Endothelial cell of umbilical vein (primary cell): ENCODE results near the gene UFSP2. TPM values are rescaled to one million over a fixed set of nuclear protein-coding genes. Genes with fewer than 3 reads are reported as not detected.

Experiments used
- BruUV-seq: library from RNA; stranded (reverse); fragments of 400-500 nt; replicated peaks from 2 replicates; lab custom pipeline; 2021; lab: Mats Ljungman, UMichigan
- CTCF ChIA-PET: fragments of 300-600, 350-600 bp; sonication (Branson Sonifier 250); formaldehyde crosslinking; loops from one replicate; lab custom pipeline; 2021; ENCODE audit warnings: antibody characterized with exemption, inconsistent platforms; lab: Charles Lee
- POLR2A ChIA-PET: fragments of 300-600, 350-600 bp; sonication (Branson Sonifier 250); formaldehyde crosslinking; loops from one replicate; lab custom pipeline; 2021; ENCODE audit warnings: antibody characterized with exemption, inconsistent platforms; lab: Charles Lee
- DNase-seq: peaks from one replicate; pipeline ENCODE4 v3.0.0-alpha.2; 2011; ENCODE audit warnings: low read depth, low spot score
- FAIRE-seq: peaks from 2 replicates; lab custom pipeline; 2011; peaks lifted over from hg19 to GRCh38; lab: Jason Lieb, UNC
- H2AFZ ChIP-seq: 2 replicates; pipeline ENCODE4 v1.6.0; 2012; ENCODE audit warnings: low read depth, low read length, control low read depth, inconsistent platforms
- H3K27ac ChIP-seq: 2 replicates; pipeline ENCODE4 v1.5.1; 2011; ENCODE audit warnings: low read depth, mild to moderate bottlenecking, control low read depth, low read length, moderate library complexity; ENCODE audit not compliant: insufficient read depth
- H3K27me3 ChIP-seq, 2 experiments: 2 replicates each; pipeline versions ENCODE4 v1.6.0 to v1.6.1; 2011; ENCODE audit warnings: low read length in 2 of 2, mixed read lengths in 1 of 2; ENCODE audit not compliant: control insufficient read depth in 2 of 2, insufficient read depth in 2 of 2
- H3K36me3 ChIP-seq, 2 experiments: 2 replicates in 1 of 2; 3 replicates in 1 of 2; pipeline ENCODE4 v1.5.1; 2011; ENCODE audit warnings: low read length in 2 of 2, mild to moderate bottlenecking in 1 of 2, moderate library complexity in 1 of 2; ENCODE audit not compliant: control insufficient read depth in 2 of 2, insufficient read depth in 2 of 2; ENCODE audit errors: extremely low read depth in 1 of 2
- H3K4me1 ChIP-seq: 3 replicates; pipeline ENCODE4 v1.5.1; 2011; ENCODE audit warnings: mild to moderate bottlenecking, low read length; ENCODE audit not compliant: control insufficient read depth, insufficient read depth; ENCODE audit errors: extremely low read depth
- H3K4me2 ChIP-seq: 2 replicates; pipeline ENCODE4 v1.6.1; 2011; ENCODE audit warnings: low read length, control low read depth, mixed read lengths; ENCODE audit not compliant: insufficient read depth
- H3K4me3 ChIP-seq, 3 experiments: fragments of 200-600 bp in 1 of 3; sonication (generic), shearing (Covaris generic) in 1 of 3; replicated peaks in 1 of 3; 2 replicates each; pipeline ENCODE4 v1.5.1; 2011 to 2016; ENCODE audit warnings: control low read depth in 3 of 3, low read length in 3 of 3, mild to moderate bottlenecking in 2 of 3, inconsistent platforms in 1 of 3, low read depth in 1 of 3, moderate library complexity in 1 of 3; ENCODE audit not compliant: insufficient read depth in 1 of 3
- H3K79me2 ChIP-seq: 2 replicates; pipeline ENCODE4 v1.6.0; 2012; ENCODE audit warnings: low read length, inconsistent platforms; ENCODE audit not compliant: control insufficient read depth, insufficient read depth
- H3K9ac ChIP-seq: replicated peaks from 2 replicates; pipeline ENCODE3; 2011; ENCODE audit warnings: low read length, control low read depth; ENCODE audit not compliant: insufficient read depth; ENCODE audit errors: extremely low read depth
- H3K9me1 ChIP-seq: replicated peaks from 3 replicates; pipeline ENCODE4 v1.6.0; 2011; ENCODE audit warnings: mild to moderate bottlenecking, low read length; ENCODE audit not compliant: control insufficient read depth, insufficient read depth; ENCODE audit errors: extremely low read depth
- H3K9me3 ChIP-seq: replicated peaks from 2 replicates; pipeline ENCODE4 v1.5.1; 2012; ENCODE audit warnings: low read length, inconsistent platforms; ENCODE audit not compliant: control insufficient read depth, insufficient read depth
- H4K20me1 ChIP-seq: replicated peaks from 2 replicates; pipeline ENCODE3; 2011; ENCODE audit warnings: mild to moderate bottlenecking, low read length; ENCODE audit not compliant: control insufficient read depth, insufficient read depth; ENCODE audit errors: extremely low read depth
- CTCF ChIP-seq, 2 donors: IDR thresholded peaks; 1 replicate in 1 of 2; 2 replicates in 1 of 2; pipeline ENCODE4 v1.5.1; 2011; ENCODE audit warnings: low read length in 2 of 2, mild to moderate bottlenecking in 2 of 2, moderate library complexity in 2 of 2, control low read depth in 1 of 2, inconsistent platforms in 1 of 2, low read depth in 1 of 2; ENCODE audit not compliant: insufficient read depth in 1 of 2; ENCODE audit errors: extremely low read depth in 1 of 2
- EZH2 ChIP-seq: IDR thresholded peaks from 2 replicates; pipeline ENCODE4 v1.6.1; 2012; ENCODE audit warnings: borderline replicate concordance, low read depth, mild to moderate bottlenecking, moderate library complexity, low read length, inconsistent platforms; ENCODE audit not compliant: severe bottlenecking
- FOS ChIP-seq: IDR thresholded peaks from 2 replicates; pipeline ENCODE4 v1.6.1; 2011; ENCODE audit warnings: mild to moderate bottlenecking, low read length, moderate library complexity, borderline replicate concordance; ENCODE audit not compliant: insufficient read depth
- GATA2 ChIP-seq: IDR thresholded peaks from 2 replicates; pipeline ENCODE4 v1.7.0; 2011; ENCODE audit warnings: low read depth, mild to moderate bottlenecking, moderate library complexity, mixed read lengths, low read length; ENCODE audit not compliant: insufficient read length, insufficient read depth
- JUN ChIP-seq: IDR thresholded peaks from 2 replicates; pipeline ENCODE4 v1.6.1; 2011; ENCODE audit warnings: borderline replicate concordance, low read depth; ENCODE audit not compliant: insufficient read length, insufficient read depth
- MAX ChIP-seq: IDR thresholded peaks from 2 replicates; pipeline ENCODE4 v1.6.1; 2011; ENCODE audit not compliant: insufficient read depth, insufficient read length
- MYC ChIP-seq: IDR thresholded peaks from one replicate; pipeline ENCODE4 v1.6.1; 2011; ENCODE audit warnings: mild to moderate bottlenecking, low read depth, low read length
- POLR2A ChIP-seq: IDR thresholded peaks from 2 replicates; pipeline ENCODE4 v1.6.1; 2012; ENCODE audit warnings: low read depth, mild to moderate bottlenecking, control low read depth, low read length
- POLR2AphosphoS5 ChIP-seq: IDR thresholded peaks from 2 replicates; pipeline ENCODE4 v1.6.1; 2012; ENCODE audit warnings: low read depth, mild to moderate bottlenecking, control low read depth, low read length, moderate library complexity; ENCODE audit not compliant: insufficient read depth
- dilution Hi-C: fragments of 300-500 bp; cut with MboI; formaldehyde crosslinking; loops from one replicate; pipeline ENCODE4 v1.15.0; 2019; ENCODE audit warnings: low sequenced_read_pairs; ENCODE audit not compliant: extremely low pct_ligation_motif_present
- intact Hi-C: fragments of 100-400 bp; cut with micrococcal nuclease; formaldehyde crosslinking; loops from one replicate; pipeline ENCODE4 v1.10.0; 2022
- polyA plus RNA-seq, 4 experiments: library from polyadenylated mRNA; depleted of rRNA in 3 of 4; stranded (reverse) in 3 of 4; unstranded in 1 of 4; fragments of >200 nt; gene quantifications; 2 replicates each; pipeline versions ENCODE4 v1.2.1 to v1.2.3, GENCODE V29; 2011 to 2012; ENCODE audit warnings: missing spikeins in 1 of 4
- total RNA-seq: library from RNA; stranded (reverse); gene quantifications from 2 replicates; pipeline ENCODE4 v1.2.3, GENCODE V29; 2021

Gene UFSP2
- total and polyA plus RNA-seq, 2 donors (not counting 3 experiments of a cell fraction or from before 2014, with no cell fraction given): 25.2 to 26.7 TPM

- Histone ChIP-seq H3K79me2 (no peaks in the 10 kb centered on the region), H3K4me2 (peak overlapping the region; percentile 89), H3K27ac (no peak overlapping the region), H3K27me3 (peaks cover 13 to 14% of the 10 kb centered on the region in 2 experiments), H4K20me1 (no peaks in the 10 kb centered on the region), H3K4me1 (peaks cover 8% of the 10 kb centered on the region), H3K9me3 (no peaks in the 10 kb centered on the region), H2AFZ (peak overlapping the region; percentile 79), H3K9me1 (no peaks in the 10 kb centered on the region), H3K9ac (peak overlapping the region; percentile 72), H3K36me3 (no peaks in the 10 kb centered on the region), H3K4me3 (peak overlapping the region; percentile 43 to 80 (median 47))
- ChIA-PET POLR2A (no interaction called here), CTCF (interaction anchor here (0.7 to 4.5 kb wide), 9 partner anchors 10 to 566 kb away, joined by 3 to 107 read pairs (median 5); partner anchors contain the start of gene PDLIM3)
- dilution Hi-C loops (no loop called here), intact Hi-C loops (no loop called here)
- no peak for TF ChIP-seq CTCF (IDR thresholded peaks at IDR 0.05; ENCODE audit: extremely low read depth in 1 of 2, insufficient read depth in 1 of 2, low read depth in 1 of 2, low read length in 2 of 2)
- TF ChIP-seq EZH2: no peak
- no peak for TF ChIP-seq POLR2AphosphoS5
- TF ChIP-seq GATA2: no peak
- no peak for TF ChIP-seq JUN
- TF ChIP-seq MYC: no peak
- no peak for TF ChIP-seq FOS
- TF ChIP-seq POLR2A: no peak
- no peak for TF ChIP-seq MAX
- BruUV-seq: TSS peak; percentile 30
- FAIRE-seq (no peak), DNase-seq (no peak)
Measured at GRCh38 chr4:185472103-185472542, 46.4 kb upstream of the UFSP2 start.
